ENCODE results near the gene SIAH2.

Gene SIAH2

GRCh38 chr3:150747886-150748683 is 14.9 kb downstream of the SIAH2 start:
- DNase-seq, result no peak

GRCh38 chr3:150746791-150747590 is 16.0 kb downstream of the SIAH2 start:
- no peak for DNase-seq

GRCh38 chr3:150745832-150746231 is 17.1 kb downstream of the SIAH2 start:
- DNase-seq, result no peak

GRCh38 chr3:150744919-150745211 is 18.1 kb downstream of the SIAH2 start:
- no peak for DNase-seq

GRCh38 chr3:150744041-150744918 is 18.7 kb downstream of the SIAH2 start:
- DNase-seq, result no peak

- no peak for DNase-seq
These were observed 19.5 kb downstream of the SIAH2 start for GRCh38 chr3:150743508-150743907.

- DNase-seq, result no peak
These were observed 20.3 kb downstream of the SIAH2 start for GRCh38 chr3:150742679-150743078.

GRCh38 chr3:150742141-150742523 is 20.8 kb downstream of the SIAH2 start:
- no peak for DNase-seq

GRCh38 chr3:150741497-150742140 is 21.4 kb downstream of the SIAH2 start:
- DNase-seq, result no peak

- no peak for DNase-seq
These were observed 22.1 kb downstream of the SIAH2 start for GRCh38 chr3:150740733-150741496.

- no peak for DNase-seq
These were observed 22.9 kb downstream of the SIAH2 start for GRCh38 chr3:150739877-150740645.

GRCh38 chr3:150739200-150739863 is 23.6 kb downstream of the SIAH2 start:
- no peak for DNase-seq

GRCh38 chr3:150738688-150739087 is 24.3 kb downstream of the SIAH2 start:
- no peak for DNase-seq

GRCh38 chr3:150737874-150738679 is 24.9 kb downstream of the SIAH2 start:
- DNase-seq, result no peak

- DNase-seq, result no peak
These were observed 25.8 kb downstream of the SIAH2 start for GRCh38 chr3:150736903-150737832.

- no peak for DNase-seq
These were observed 26.7 kb downstream of the SIAH2 start for GRCh38 chr3:150736316-150736719.

GRCh38 chr3:150734795-150735119 is 28.2 kb downstream of the SIAH2 start:
- no peak for DNase-seq

- no peak for DNase-seq
These were observed 28.8 kb downstream of the SIAH2 start for GRCh38 chr3:150733936-150734794.
